ENCODE results near the gene RIOK2. TPM values are rescaled to one million over a fixed set of nuclear protein-coding genes. Genes with fewer than 3 reads are reported as not detected.

Gene RIOK2
- polyA plus RNA-seq, 3 donors: 4.8 to 16.4 (median 12.7) TPM

- Mint-ChIP-seq H3K27me3 (ENCODE audit: low read depth in 3 of 3) (peaks cover 0 to 2% (median 0%) of the 10 kb centered on the region in 3 donors), H3K36me3 (peaks cover 0 to 3% of the 10 kb centered on the region in 2 donors), H3K27ac (no peak overlapping the region), H3K4me1 (peaks cover 2% of the 10 kb centered on the region), H3K9me3 (peaks cover 0 to 2% (median 0%) of the 10 kb centered on the region in 7 donors), H3K4me3 (no peak overlapping the region)
- H2AFZ ChIP-seq (ENCODE audit: insufficient read depth, low read depth, low read length, poor library complexity, severe bottlenecking): no peak overlapping the region
- no CpG with 5 or more reads among the region's 2 CpGs for WGBS (ENCODE audit: insufficient coverage)
- H3K9me3 ChIP-seq (replicated peaks in 1 of 2; ENCODE audit: control insufficient read depth in 1 of 2, insufficient read depth in 1 of 2, low read length in 2 of 2): no peaks in the 10 kb centered on the region
- no peak for TF ChIP-seq CTCF (IDR thresholded peaks at IDR 0.05)
- no peak overlapping the region for H3K4me3 ChIP-seq (replicated peaks in 1 of 3; ENCODE audit: low read depth in 2 of 3, low read length in 3 of 3)
- DNase-seq: no peak
- intact Hi-C loops (cut with micrococcal nuclease): no loop called here
- no peak overlapping the region for H3K4me2 ChIP-seq (replicated peaks; ENCODE audit: extremely low read depth, low read length, poor library complexity, severe bottlenecking)
- H3K36me3 ChIP-seq (replicated peaks in 1 of 2; ENCODE audit: control insufficient read depth in 1 of 2, insufficient read depth in 2 of 2, low read length in 2 of 2): no peaks in the 10 kb centered on the region
- H3K27me3 ChIP-seq (ENCODE audit: control insufficient read depth in 2 of 2, insufficient read depth in 2 of 2, low read length in 2 of 2): no peaks in the 10 kb centered on the region
- no peaks in the 10 kb centered on the region for H3K79me2 ChIP-seq (ENCODE audit: insufficient read depth, low read length)
- H3K9ac ChIP-seq (ENCODE audit: insufficient read depth, low read length, poor library complexity, severe bottlenecking): no peak overlapping the region
- no peak overlapping the region for H3K27ac ChIP-seq (ENCODE audit: low read depth in 1 of 2, low read length in 2 of 2)
- H4K20me1 ChIP-seq (ENCODE audit: insufficient read depth, low read length): no peaks in the 10 kb centered on the region
- no peaks in the 10 kb centered on the region for H3K4me1 ChIP-seq (ENCODE audit: control insufficient read depth in 1 of 2, insufficient read depth in 2 of 2, low read length in 2 of 2)
Observed at GRCh38 chr5:97223596-97223995, 40.5 kb upstream of the RIOK2 start.

- H3K4me2 ChIP-seq (replicated peaks; ENCODE audit: extremely low read depth, low read length, poor library complexity, severe bottlenecking): no peak overlapping the region
- Mint-ChIP-seq H3K9me3 (peaks cover 11 to 26% (median 16%) of the 10 kb centered on the region in 7 donors), H3K27me3 (ENCODE audit: low read depth in 3 of 3) (peaks cover 1 to 11% (median 10%) of the 10 kb centered on the region in 3 donors), H3K36me3 (peaks cover 0 to under 1% of the 10 kb centered on the region in 2 donors), H3K27ac (no peak overlapping the region), H3K4me3 (no peak overlapping the region), H3K4me1 (no peaks in the 10 kb centered on the region)
- no peak for TF ChIP-seq CTCF (IDR thresholded peaks at IDR 0.05)
- intact Hi-C loops (cut with micrococcal nuclease): no loop called here
- H3K4me3 ChIP-seq (replicated peaks in 1 of 3; ENCODE audit: low read depth in 2 of 3, low read length in 3 of 3): no peak overlapping the region
- no peaks in the 10 kb centered on the region for H3K4me1 ChIP-seq (ENCODE audit: control insufficient read depth in 1 of 2, insufficient read depth in 2 of 2, low read length in 2 of 2)
- H4K20me1 ChIP-seq (ENCODE audit: insufficient read depth, low read length): no peaks in the 10 kb centered on the region
- no peaks in the 10 kb centered on the region for H3K27me3 ChIP-seq (ENCODE audit: control insufficient read depth in 2 of 2, insufficient read depth in 2 of 2, low read length in 2 of 2)
- peaks cover 0 to 4% of the 10 kb centered on the region in 2 donors for H3K9me3 ChIP-seq (replicated peaks in 1 of 2; ENCODE audit: control insufficient read depth in 1 of 2, insufficient read depth in 1 of 2, low read length in 2 of 2)
- H3K36me3 ChIP-seq (replicated peaks in 1 of 2; ENCODE audit: control insufficient read depth in 1 of 2, insufficient read depth in 2 of 2, low read length in 2 of 2): no peaks in the 10 kb centered on the region
- H3K9ac ChIP-seq (ENCODE audit: insufficient read depth, low read length, poor library complexity, severe bottlenecking): no peak overlapping the region
- no CpG with 5 or more reads among the region's 2 CpGs for WGBS (ENCODE audit: insufficient coverage)
- no peak for DNase-seq
- H3K27ac ChIP-seq (ENCODE audit: low read depth in 1 of 2, low read length in 2 of 2): no peak overlapping the region
- H2AFZ ChIP-seq (ENCODE audit: insufficient read depth, low read depth, low read length, poor library complexity, severe bottlenecking): no peak overlapping the region
- no peaks in the 10 kb centered on the region for H3K79me2 ChIP-seq (ENCODE audit: insufficient read depth, low read length)
Observed at GRCh38 chr5:97209343-97209742, 26.3 kb upstream of the RIOK2 start.

Measured in CD14-positive monocyte (primary cell).